Kidney glomerular epithelial cell (primary cell): ENCODE data around the gene HOXA3.

Source experiments
- DNase-seq: peaks from one replicate; lab custom pipeline; 2025; lab: John Stamatoyannopoulos, UW

HOXA3 gene

DNA sequence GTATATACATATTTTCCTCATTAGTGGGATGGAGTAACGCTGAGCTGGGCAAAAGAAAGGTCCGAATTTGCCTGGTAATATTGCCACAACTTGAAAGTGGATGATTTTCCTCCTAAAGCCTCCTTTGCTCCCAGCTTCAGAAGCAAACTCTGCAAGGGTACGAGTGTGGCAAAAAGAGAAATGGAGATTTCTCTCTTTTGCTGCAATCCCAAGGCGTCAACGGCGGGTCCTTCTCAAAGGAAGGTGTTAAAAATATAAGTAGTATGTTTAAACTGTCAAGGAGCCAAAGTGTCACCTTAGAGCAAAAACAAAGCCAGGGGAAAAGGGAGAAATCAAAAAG lies 37.5 kb downstream of the HOXA3 start:
- no peak for DNase-seq

- DNase-seq = no peak
Observed at GRCh38 chr7:27113991-27114769, 38.2 kb downstream of the HOXA3 start.

GRCh38 chr7:27112955-27113949 lies 39.1 kb downstream of the HOXA3 start:
- no peak for DNase-seq

DNA sequence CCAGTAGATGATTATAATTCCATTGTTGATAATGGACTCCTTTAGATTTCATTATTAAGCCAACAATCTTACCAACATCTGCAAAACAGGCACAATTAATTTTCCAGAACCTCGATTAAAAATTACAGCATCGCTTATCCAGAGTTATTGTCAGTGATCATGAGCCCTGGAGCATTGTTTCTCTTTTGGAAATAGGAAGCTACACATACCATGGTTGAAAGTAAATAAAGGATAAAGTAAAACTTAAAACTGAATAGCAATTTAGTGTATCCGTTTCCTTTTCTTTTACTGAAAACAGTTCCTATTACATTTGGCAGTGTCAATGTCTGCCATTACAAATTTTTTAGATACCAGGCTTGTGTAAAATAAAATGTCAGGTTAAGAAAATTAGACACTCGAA lies 40.0 kb downstream of the HOXA3 start:
- no peak for DNase-seq

DNA sequence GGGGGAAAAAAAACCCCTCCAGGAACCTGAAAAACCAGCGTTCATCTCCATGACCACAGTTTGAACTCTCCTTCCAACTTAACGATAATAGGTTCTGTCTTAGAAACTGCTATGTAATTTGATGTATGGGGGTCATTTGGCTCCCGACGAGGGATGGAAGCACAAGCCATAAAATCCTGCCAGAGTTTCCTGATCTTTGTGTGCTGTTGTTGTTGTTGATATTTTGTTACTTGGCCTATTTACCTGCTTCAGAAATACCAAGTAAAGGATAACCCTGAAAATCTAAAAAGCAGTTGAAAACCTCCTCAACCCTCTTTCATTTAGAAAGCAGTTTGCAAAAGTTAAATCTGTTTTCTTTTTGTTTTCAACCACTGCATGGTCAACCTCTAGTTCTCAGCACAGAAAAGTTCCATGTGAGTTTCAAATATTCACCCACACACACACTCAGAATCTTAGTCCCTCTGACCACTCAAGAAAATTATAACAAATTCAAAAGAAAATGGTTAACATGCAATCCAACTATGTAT lies 40.6 kb downstream of the HOXA3 start:
- no peak for DNase-seq

- DNase-seq = no peak
Observed at GRCh38 chr7:27111042-27111750, 41.2 kb downstream of the HOXA3 start.

- DNase-seq = peak; percentile 85
Observed at GRCh38 chr7:27110186-27111031, 42.0 kb downstream of the HOXA3 start.

- no peak for DNase-seq
Observed at GRCh38 chr7:27109466-27110185, 42.8 kb downstream of the HOXA3 start.

DNA sequence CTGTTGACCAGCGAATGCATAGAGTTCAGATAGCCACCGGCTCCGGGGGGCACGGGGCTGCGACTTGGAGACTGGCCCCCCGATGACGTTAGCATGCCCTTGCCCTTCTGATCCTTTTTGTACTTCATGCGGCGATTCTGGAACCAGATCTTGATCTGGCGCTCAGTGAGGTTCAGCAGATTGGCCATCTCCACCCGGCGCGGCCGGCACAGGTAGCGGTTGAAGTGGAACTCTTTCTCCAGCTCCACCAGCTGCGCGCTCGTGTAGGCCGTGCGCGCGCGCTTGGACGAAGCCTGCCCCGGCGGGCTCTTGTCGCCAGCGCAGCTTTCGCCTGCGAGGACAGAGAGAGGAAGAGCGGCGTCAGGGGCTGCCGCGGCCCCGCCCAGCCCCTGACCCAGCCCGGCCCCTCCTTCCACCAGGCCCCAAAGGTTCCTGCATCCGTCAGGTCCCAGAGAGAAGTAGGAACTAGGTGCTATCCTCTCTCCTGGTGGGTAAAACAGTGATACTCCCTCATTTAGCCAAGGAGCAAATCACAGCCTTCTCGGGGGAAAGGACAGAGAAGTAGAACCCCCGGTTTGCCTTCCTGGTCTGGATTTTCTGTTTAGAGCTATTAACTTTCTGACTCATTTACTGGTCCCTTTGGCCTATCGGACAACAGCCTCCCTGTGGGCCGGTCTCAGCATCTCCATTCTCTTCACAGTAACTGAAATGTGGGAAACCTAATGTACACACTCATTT lies 43.8 kb downstream of the HOXA3 start:
- peak; percentile 89 for DNase-seq

DNA sequence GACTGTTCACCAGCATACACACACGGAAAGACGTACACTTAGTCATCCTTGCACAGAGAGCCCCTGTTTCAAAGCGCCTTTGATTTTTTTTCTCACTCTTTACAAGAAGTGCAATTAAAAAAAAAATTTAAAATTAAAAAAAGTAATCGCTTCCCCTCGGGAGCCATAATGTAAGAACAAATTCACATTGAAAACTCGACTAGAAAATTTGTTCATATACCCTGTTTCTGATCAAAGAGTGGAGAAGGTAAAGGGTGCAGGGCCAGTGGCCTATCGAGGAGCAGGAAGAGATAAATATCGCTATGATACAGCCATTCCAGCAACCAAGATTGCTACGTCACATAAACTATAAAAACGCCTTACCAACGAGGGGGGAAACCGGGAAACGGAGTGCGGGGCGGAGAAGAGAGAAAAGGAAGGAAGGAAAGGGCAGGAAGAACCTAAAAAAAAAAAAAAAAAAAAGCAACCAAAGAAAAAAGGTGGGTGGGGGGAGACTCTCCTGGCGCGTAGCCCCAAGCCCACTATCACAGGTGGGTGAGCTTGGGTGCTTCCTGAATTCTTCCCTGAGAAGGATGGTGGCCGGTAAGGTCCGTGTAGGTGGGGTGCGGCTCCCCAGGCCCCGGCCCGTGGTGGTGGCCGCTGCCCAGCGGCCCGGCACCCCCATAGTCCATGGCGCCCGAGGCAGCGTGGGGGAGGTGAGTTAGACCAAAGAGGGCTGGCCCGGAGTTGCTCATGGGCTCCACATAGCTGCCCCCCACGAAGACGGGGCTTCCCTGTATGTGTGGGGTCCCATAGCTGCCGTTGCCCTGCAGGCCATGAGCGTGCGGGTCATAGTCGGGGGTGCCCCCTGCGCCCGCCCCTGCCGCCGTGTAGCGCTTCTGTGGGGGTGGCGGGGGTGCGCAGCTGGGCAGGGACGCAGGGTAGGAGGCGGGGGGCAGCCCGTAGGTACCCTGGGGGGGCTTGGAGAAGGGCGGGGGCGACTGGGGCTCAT lies 44.7 kb downstream of the HOXA3 start:
- DNase-seq = no peak

DNA sequence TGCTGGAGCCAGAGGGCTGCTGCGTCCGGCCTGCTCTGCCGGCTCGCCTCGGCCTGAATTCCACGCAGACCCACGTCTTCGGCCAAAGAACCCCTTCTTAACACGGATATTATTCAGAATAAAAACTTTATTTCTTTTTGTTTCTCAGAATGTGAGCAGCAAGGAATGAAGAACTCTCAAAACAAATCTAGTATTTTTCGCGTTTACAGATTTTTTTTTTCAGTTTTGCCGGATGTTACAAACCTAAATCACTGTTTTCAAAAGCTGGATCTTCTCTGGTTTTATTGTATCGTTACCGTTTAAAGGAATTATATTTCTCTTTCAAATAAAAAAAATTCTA lies 45.5 kb downstream of the HOXA3 start:
- no peak for DNase-seq

- DNase-seq = no peak
Observed at GRCh38 chr7:27106181-27106900, 46.0 kb downstream of the HOXA3 start.

GRCh38 chr7:27105301-27106031 lies 46.9 kb downstream of the HOXA3 start:
- no peak for DNase-seq

GRCh38 chr7:27104341-27105058 lies 47.9 kb downstream of the HOXA3 start:
- no peak for DNase-seq

- DNase-seq = no peak
Observed at GRCh38 chr7:27103489-27104226, 48.7 kb downstream of the HOXA3 start.
